Spleen (tissue), 7 donors: ENCODE measurements around the gene PCMTD2.

Experiments used
- CTCF ChIP-seq, 11 experiments: fragments of 200-600 bp in 7 of 11; fragments of 450-650 bp in 4 of 11; sonication (generic) in 4 of 11; IDR thresholded peaks in 8 of 11; conservative IDR thresholded peaks in 3 of 11; 1 replicate in 7 of 11; 2 replicates in 4 of 11; pipeline versions ENCODE4 v1.4.0 to v1.8.0; 2016 to 2021; ENCODE audit warnings: antibody characterized with exemption in 11 of 11, inconsistent platforms in 4 of 11, mild to moderate bottlenecking in 1 of 11
- POLR2A ChIP-seq, 3 donors: fragments of 450-650 bp; IDR thresholded peaks; one replicate each; pipeline ENCODE4 v1.5.1; 2017; ENCODE audit warnings: antibody characterized with exemption in 3 of 3, mild to moderate bottlenecking in 1 of 3
- POLR2AphosphoS5 ChIP-seq, 3 donors: sonication (generic); formaldehyde crosslinking; IDR thresholded peaks; one replicate each; pipeline ENCODE4 v1.5.1; 2017; ENCODE audit warnings: antibody characterized with exemption in 3 of 3
- donor health status: DM: no; HTN: no; CAD: no; lungs with moderate emphysema.
- donor health status: DM: no; HTN: no; CAD: no.
- donor health status: DM: no; HTN: no; CAD: no.

DNA sequence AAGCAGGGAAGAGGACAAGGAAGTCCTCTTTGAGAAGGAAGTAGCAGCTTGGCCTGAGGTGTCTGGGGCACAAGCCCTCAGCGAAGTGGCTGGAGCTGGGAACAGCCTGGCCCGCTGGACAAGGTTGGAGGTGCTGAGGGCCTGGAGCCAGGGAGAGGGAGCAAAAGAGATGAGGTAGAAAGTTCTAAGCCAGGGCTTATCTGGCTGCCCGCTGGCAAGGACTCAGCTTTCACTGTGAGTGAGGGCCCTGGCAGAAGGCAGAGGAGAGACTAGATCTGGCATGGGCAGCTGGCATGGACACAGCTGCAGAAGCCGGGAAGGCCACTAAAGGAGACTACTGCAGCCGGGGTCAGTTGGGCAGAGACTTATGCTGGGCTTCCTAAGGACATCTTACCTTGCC lies 21.8 kb upstream of the PCMTD2 start:
- TF ChIP-seq CTCF (IDR thresholded peaks at IDR 0.05 in 8 of 11, conservative IDR thresholded peaks at IDR 0.05 in 3 of 11) (no peak), POLR2AphosphoS5 (IDR thresholded peaks at IDR 0.05) (no peak), POLR2A (IDR thresholded peaks at IDR 0.05) (no peak)
